ENCODE results near the gene LCMT2.

LCMT2 gene

DNA sequence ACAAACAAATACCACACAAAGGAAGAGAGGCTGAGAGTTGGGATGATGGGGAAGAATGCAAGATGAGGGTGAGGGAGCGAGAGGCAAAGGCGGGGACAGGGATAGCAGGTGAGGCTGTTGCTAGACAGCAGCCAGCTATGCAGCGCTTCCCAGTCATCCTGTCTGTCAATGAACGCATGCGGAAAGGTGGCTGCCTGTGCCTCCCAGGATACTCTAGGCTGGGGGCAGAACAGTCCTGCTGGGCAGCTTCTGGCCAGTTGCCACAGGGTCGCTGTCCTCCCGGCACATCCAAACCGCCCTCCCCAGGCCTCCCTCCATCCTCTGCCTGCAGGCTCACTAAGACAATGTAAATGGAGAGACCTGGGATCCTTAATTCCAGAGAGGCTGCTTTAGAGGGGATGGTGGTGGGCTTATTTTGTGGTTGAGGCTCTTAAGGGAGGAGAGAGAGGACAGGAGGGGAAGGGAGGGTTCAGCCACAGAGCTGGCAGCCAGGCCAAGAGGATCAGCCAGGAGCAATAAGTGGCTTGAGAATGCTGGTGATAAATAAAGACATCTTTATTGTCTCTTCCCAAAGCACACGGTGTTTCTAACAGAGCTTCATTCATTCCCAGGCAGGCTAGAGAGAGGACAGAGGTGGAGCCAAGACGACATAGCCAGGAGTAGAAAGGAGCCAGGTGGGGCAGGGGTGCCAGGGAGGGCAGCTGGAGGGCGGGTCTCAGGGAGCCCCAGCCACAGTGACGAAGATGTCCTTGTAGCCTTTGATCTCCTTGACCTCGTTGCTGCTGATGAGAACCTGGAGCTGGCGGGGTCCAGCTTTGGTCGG is 54.4 kb downstream of the LCMT2 start:
- H3K27ac ChIP-seq (ENCODE audit: insufficient read depth, low read depth, low read length, poor library complexity, severe bottlenecking) = no peak overlapping the region
- WGBS, 2 experiments = 88 to 90% methylated on average over 15 of the region's 15 CpGs
- no peaks in the 10 kb centered on the region for H3K4me1 ChIP-seq (ENCODE audit: control insufficient read depth, insufficient read depth, low read length)
- no peaks in the 10 kb centered on the region for H3K27me3 ChIP-seq (ENCODE audit: control insufficient read depth, insufficient read depth, low read length, poor library complexity, severe bottlenecking)
- H3K36me3 ChIP-seq (ENCODE audit: control insufficient read depth, insufficient read depth, low read length) = no peaks in the 10 kb centered on the region
- H3K9me3 ChIP-seq (ENCODE audit: control insufficient read depth, low read length) = no peaks in the 10 kb centered on the region
- no peak overlapping the region for H3K4me3 ChIP-seq (ENCODE audit: insufficient read depth, low read depth, low read length)

DNA sequence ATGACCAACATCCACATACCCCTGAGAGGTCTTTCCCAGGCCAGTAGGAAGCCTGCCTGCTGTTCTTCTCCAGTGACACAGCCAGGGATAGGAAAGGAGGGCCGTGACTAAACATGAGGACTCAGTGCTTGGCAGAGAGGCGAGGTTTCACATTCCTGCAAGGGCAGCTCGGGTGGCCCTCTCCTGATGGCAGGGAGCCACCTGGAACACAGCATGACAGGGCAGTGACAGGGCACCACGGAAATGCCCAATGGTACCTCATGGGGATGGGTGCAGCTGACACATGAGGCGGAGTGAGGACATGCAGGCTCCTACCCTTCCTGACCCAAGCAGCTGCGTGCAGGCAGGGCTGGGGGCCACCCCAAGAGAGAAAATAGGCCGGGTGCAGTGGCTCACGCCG is 56.2 kb downstream of the LCMT2 start:
- no peaks in the 10 kb centered on the region for H3K27me3 ChIP-seq (ENCODE audit: control insufficient read depth, insufficient read depth, low read length, poor library complexity, severe bottlenecking)
- H3K4me1 ChIP-seq (ENCODE audit: control insufficient read depth, insufficient read depth, low read length) = no peaks in the 10 kb centered on the region
- no peaks in the 10 kb centered on the region for H3K9me3 ChIP-seq (ENCODE audit: control insufficient read depth, low read length)
- H3K36me3 ChIP-seq (ENCODE audit: control insufficient read depth, insufficient read depth, low read length) = no peaks in the 10 kb centered on the region
- 84 to 89% methylated on average over 9 of the region's 9 CpGs for WGBS, 2 experiments
- no peak overlapping the region for H3K4me3 ChIP-seq (ENCODE audit: insufficient read depth, low read depth, low read length)
- H3K27ac ChIP-seq (ENCODE audit: insufficient read depth, low read depth, low read length, poor library complexity, severe bottlenecking) = no peak overlapping the region
